HEK293 (cell line): ENCODE results near the gene DDX23.
A peak's percentile ranks its signal among the peaks of the same experiment; 100 is the strongest.

Experiments used
- CTCF ChIA-PET: fragments of 350-600 bp; formaldehyde crosslinking; extraction: SDS; loops from one replicate; lab custom pipeline; 2021; ENCODE audit warnings: antibody characterized with exemption; lab: Yijun Ruan, JAX
- POLR2A ChIA-PET: fragments of 300-600 bp; formaldehyde crosslinking; extraction: SDS; loops from one replicate; lab custom pipeline; 2020; ENCODE audit warnings: antibody characterized with exemption, inconsistent platforms; lab: Yijun Ruan, JAX
- H3K27ac ChIP-seq: fragments of 200-500 bp; sonication (Bioruptor generic); 2 replicates; pipeline ENCODE4 v1.5.1; 2014; ENCODE audit warnings: low read depth, low read length, control low read depth, inconsistent platforms; ENCODE audit errors: extremely low read depth
- H3K36me3 ChIP-seq, 2 experiments: fragments of 200-500 bp in 1 of 2; sonication (Bioruptor generic) in 1 of 2; 1 replicate in 1 of 2; 2 replicates in 1 of 2; pipeline ENCODE4 v1.5.1; 2014 to 2017; ENCODE audit warnings: inconsistent platforms in 2 of 2, low read length in 2 of 2; ENCODE audit not compliant: control insufficient read depth in 2 of 2, insufficient read depth in 1 of 2
- H3K4me1 ChIP-seq: fragments of 200-500 bp; sonication (Bioruptor generic); 2 replicates; pipeline ENCODE4 v1.5.1; 2014; ENCODE audit warnings: mild to moderate bottlenecking, low read length, inconsistent platforms; ENCODE audit not compliant: control insufficient read depth, insufficient read depth
- H3K4me3 ChIP-seq: 2 replicates; pipeline ENCODE4 v1.5.1; 2011; ENCODE audit warnings: low read depth, mild to moderate bottlenecking, control low read depth, low read length, moderate library complexity
- H3K9me3 ChIP-seq: fragments of 200-500 bp; sonication (Bioruptor generic); 2 replicates; pipeline ENCODE4 v1.5.1; 2014; ENCODE audit warnings: low read depth, low read length, inconsistent platforms; ENCODE audit not compliant: control insufficient read depth, insufficient read depth
- IKZF3 ChIP-seq: fragments of 450-650 bp; IDR thresholded peaks from 2 replicates; pipeline ENCODE4 v1.5.0; 2018; ENCODE audit warnings: missing biosample characterization, mild to moderate bottlenecking, missing genetic modification characterization, moderate library complexity
- KLF1 ChIP-seq: fragments of 450-650 bp; formaldehyde crosslinking; IDR thresholded peaks from 2 replicates; pipeline ENCODE4 v1.5.1; 2016; ENCODE audit warnings: missing biosample characterization, missing genetic modification characterization
- PRDM10 ChIP-seq: fragments of 450-650 bp; formaldehyde crosslinking; IDR thresholded peaks from 2 replicates; pipeline ENCODE4 v1.5.1; 2016; ENCODE audit warnings: missing biosample characterization, missing genetic modification characterization
- SCRT2 ChIP-seq: fragments of 450-650 bp; formaldehyde crosslinking; IDR thresholded peaks from 2 replicates; pipeline ENCODE4 v1.5.1; 2016; ENCODE audit warnings: missing biosample characterization, missing genetic modification characterization
- SP2 ChIP-seq: fragments of 450-650 bp; formaldehyde crosslinking; IDR thresholded peaks from 2 replicates; pipeline ENCODE4 v1.5.1; 2016; ENCODE audit warnings: missing biosample characterization, missing genetic modification characterization
- SP3 ChIP-seq: fragments of 450-650 bp; formaldehyde crosslinking; IDR thresholded peaks from 2 replicates; pipeline ENCODE4 v1.5.1; 2016; ENCODE audit warnings: missing biosample characterization, missing genetic modification characterization
- ZNF335 ChIP-seq: fragments of 450-650 bp; formaldehyde crosslinking; conservative IDR thresholded peaks from 2 replicates; pipeline ENCODE4 v1.5.1; 2016; ENCODE audit warnings: missing biosample characterization, missing genetic modification characterization
- ZNF341 ChIP-seq: fragments of 450-650 bp; formaldehyde crosslinking; IDR thresholded peaks from 2 replicates; pipeline ENCODE4; 2016; ENCODE audit warnings: low read depth, missing biosample characterization, missing genetic modification characterization
- ZNF366 ChIP-seq: fragments of 450-650 bp; formaldehyde crosslinking; conservative IDR thresholded peaks from 2 replicates; pipeline ENCODE4 v1.5.1; 2016; ENCODE audit warnings: missing biosample characterization, missing genetic modification characterization
- ZNF600 ChIP-seq: fragments of 450-650 bp; formaldehyde crosslinking; IDR thresholded peaks from 2 replicates; pipeline ENCODE4 v1.5.1; 2016; ENCODE audit warnings: missing biosample characterization, missing genetic modification characterization
- TF ChIP-seq, protein P1 (sequence below): IDR thresholded peaks from 2 replicates; pipeline ENCODE4 v1.6.1; 2011; ENCODE audit warnings: mild to moderate bottlenecking, low read depth, low read length, borderline replicate concordance
- TF ChIP-seq, protein P2 (sequence below): fragments of 450-650 bp; formaldehyde crosslinking; IDR thresholded peaks from 2 replicates; pipeline ENCODE4 v1.5.1; 2016; ENCODE audit warnings: missing biosample characterization, missing genetic modification characterization
- TF ChIP-seq, protein P3 (sequence below): fragments of 450-650 bp; formaldehyde crosslinking; IDR thresholded peaks from 2 replicates; pipeline ENCODE4 v1.5.1; 2016; ENCODE audit warnings: missing biosample characterization, missing genetic modification characterization
- TF ChIP-seq, protein P4 (sequence below): fragments of 450-650 bp; formaldehyde crosslinking; IDR thresholded peaks from 2 replicates; pipeline ENCODE4 v1.5.1; 2016; ENCODE audit warnings: missing biosample characterization, missing genetic modification characterization

The DDX23 gene

DNA sequence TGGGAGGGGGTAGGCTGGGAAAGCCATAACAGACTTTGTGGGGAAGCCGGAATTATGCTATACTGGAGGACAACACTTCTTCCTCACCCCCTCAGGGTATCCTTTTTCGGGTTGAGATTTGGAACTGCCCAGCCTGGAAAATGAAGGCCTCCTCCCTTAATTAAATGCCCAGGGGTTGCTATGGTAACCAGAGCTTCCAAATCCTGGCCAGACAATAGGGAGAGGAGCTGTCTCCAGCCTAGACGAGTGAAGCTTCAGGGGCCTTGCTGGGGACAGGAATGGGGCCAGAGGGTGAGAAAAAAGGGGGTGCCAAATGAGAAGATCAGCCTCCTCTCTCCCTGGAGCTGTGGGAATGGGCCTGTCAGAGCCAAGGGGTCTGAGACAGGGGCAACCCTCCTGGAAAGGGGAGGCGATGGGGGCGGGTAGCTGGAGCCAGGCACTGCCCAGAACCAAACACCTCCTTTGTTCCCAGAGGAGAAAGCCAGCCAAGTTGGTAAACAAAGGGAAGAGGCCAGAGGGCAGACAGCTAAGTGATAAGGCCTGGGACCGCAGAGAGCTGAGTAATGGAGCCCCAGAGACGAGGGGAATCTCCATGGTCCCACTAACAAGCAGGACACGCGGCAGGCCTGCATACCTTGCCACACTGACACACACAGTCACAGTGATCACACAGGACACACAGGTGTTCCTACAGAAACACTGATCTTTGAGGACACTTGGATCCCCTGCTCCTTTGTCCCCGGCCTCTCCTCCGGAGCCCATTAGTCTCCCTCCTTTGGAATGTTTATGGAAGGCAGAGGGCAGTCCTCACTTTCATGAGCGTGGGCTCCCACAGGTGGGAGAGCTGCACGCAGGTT lies 31.6 kb upstream of the DDX23 start:
- H3K27ac ChIP-seq: peak overlapping the region; percentile 46; the same call in 1 of the 2 replicates

More for the DNA sequence above, 31.6 kb upstream of the DDX23 start:
- no peak overlapping the region for H3K4me3 ChIP-seq
- no peaks in the 10 kb centered on the region for H3K36me3 ChIP-seq
- H3K9me3 ChIP-seq: no peaks in the 10 kb centered on the region
- ChIA-PET CTCF (interaction anchor here (0.5 to 8.3 kb wide), 12 partner anchors 7 to 113 kb away, joined by 3 to 64 read pairs (median 3); partner anchors contain the start of gene DDX23), POLR2A (interaction anchor here (0.7 to 3.4 kb wide), 5 partner anchors 18 to 1569 kb away, joined by 3 to 24 read pairs (median 5); partner anchors contain the start of genes DDX23, RND1 and TUBA1B)
- H3K4me1 ChIP-seq: peaks cover 20% of the 10 kb centered on the region
- TF ChIP-seq, protein P1, sequence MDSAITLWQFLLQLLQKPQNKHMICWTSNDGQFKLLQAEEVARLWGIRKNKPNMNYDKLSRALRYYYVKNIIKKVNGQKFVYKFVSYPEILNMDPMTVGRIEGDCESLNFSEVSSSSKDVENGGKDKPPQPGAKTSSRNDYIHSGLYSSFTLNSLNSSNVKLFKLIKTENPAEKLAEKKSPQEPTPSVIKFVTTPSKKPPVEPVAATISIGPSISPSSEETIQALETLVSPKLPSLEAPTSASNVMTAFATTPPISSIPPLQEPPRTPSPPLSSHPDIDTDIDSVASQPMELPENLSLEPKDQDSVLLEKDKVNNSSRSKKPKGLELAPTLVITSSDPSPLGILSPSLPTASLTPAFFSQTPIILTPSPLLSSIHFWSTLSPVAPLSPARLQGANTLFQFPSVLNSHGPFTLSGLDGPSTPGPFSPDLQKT: no peak
- TF ChIP-seq SP3 (tag by site-specific recombination): 0 out of 2 replicates have a peak, but pooled peaks have one; percentile 35
- TF ChIP-seq SP2 (tag by site-specific recombination): 0 out of 2 replicates have a peak, but pooled peaks have one; percentile 11
- no peak for TF ChIP-seq ZNF366 (tag by site-specific recombination)
- peak; percentile 19; the same call in 1 of the 2 replicates for TF ChIP-seq SCRT2
- TF ChIP-seq, protein P2, sequence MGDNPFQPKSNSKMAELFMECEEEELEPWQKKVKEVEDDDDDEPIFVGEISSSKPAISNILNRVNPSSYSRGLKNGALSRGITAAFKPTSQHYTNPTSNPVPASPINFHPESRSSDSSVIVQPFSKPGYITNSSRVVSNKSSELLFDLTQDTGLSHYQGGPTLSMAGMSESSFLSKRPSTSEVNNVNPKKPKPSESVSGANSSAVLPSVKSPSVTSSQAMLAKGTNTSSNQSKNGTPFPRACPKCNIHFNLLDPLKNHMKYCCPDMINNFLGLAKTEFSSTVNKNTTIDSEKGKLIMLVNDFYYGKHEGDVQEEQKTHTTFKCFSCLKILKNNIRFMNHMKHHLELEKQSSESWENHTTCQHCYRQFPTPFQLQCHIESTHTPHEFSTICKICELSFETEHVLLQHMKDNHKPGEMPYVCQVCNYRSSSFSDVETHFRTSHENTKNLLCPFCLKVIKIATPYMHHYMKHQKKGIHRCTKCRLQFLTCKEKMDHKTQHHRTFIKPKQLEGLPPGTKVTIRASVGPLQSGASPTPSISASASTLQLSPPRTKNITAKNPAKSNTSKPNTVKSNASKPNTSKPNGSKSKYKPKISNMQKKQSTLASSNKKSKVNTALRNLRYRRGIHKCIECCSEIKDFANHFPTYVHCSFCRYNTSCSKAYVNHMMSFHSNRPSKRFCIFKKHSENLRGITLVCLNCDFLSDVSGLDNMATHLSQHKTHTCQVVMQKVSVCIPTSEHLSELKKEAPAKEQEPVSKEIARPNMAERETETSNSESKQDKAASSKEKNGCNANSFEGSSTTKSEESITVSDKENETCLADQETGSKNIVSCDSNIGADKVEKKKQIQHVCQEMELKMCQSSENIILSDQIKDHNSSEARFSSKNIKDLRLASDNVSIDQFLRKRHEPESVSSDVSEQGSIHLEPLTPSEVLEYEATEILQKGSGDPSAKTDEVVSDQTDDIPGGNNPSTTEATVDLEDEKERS: no peak
- TF ChIP-seq, protein P3, sequence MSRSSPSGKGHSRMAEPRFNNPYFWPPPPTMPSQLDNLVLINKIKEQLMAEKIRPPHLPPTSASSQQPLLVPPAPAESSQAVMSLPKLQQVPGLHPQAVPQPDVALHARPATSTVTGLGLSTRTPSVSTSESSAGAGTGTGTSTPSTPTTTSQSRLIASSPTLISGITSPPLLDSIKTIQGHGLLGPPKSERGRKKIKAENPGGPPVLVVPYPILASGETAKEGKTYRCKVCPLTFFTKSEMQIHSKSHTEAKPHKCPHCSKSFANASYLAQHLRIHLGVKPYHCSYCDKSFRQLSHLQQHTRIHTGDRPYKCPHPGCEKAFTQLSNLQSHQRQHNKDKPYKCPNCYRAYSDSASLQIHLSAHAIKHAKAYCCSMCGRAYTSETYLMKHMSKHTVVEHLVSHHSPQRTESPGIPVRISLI: no peak
- TF ChIP-seq, protein P4, sequence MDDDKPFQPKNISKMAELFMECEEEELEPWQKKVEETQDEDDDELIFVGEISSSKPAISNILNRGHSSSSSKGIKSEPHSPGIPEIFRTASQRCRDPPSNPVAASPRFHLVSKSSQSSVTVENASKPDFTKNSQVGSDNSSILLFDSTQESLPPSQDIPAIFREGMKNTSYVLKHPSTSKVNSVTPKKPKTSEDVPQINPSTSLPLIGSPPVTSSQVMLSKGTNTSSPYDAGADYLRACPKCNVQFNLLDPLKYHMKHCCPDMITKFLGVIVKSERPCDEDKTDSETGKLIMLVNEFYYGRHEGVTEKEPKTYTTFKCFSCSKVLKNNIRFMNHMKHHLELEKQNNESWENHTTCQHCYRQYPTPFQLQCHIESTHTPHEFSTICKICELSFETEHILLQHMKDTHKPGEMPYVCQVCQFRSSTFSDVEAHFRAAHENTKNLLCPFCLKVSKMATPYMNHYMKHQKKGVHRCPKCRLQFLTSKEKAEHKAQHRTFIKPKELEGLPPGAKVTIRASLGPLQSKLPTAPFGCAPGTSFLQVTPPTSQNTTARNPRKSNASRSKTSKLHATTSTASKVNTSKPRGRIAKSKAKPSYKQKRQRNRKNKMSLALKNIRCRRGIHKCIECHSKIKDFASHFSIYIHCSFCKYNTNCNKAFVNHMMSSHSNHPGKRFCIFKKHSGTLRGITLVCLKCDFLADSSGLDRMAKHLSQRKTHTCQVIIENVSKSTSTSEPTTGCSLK (tag by site-specific recombination): no peak
- TF ChIP-seq IKZF3 (tag by site-specific recombination): no peak
- peak; percentile 51; the same call in 1 of the 2 replicates for TF ChIP-seq ZNF341 (tag by site-specific recombination)
- TF ChIP-seq PRDM10 (tag by site-specific recombination): peak; percentile 85
- TF ChIP-seq ZNF335: peak; percentile 41; the same call in 1 of the 2 replicates
- TF ChIP-seq ZNF600 (tag by site-specific recombination): peak; percentile 59
- TF ChIP-seq KLF1 (tag by site-specific recombination): no peak
